GM19035 (cell line): ENCODE results near the gene PEAR1.

Experiments used
- ATAC-seq: cut with Tn5 transposase; IDR thresholded peaks from one replicate; pipeline ENCODE4 v1.9.1; 2021; ENCODE audit not compliant: unreplicated experiment

The PEAR1 gene

GRCh38 chr1:156899956-156900718 lies 6.6 kb downstream of the PEAR1 start:
- ATAC-seq, result no peak

- no peak for ATAC-seq
Measured at GRCh38 chr1:156900896-156901589, 7.5 kb downstream of the PEAR1 start.

- no peak for ATAC-seq
Measured at GRCh38 chr1:156901590-156901900, 8.0 kb downstream of the PEAR1 start.

GRCh38 chr1:156901966-156902915 lies 8.7 kb downstream of the PEAR1 start:
- no peak for ATAC-seq

- no peak for ATAC-seq
Measured at GRCh38 chr1:156903328-156904091, 10.0 kb downstream of the PEAR1 start.

- no peak for ATAC-seq
Measured at GRCh38 chr1:156904187-156904959, 10.9 kb downstream of the PEAR1 start.

- ATAC-seq, result no peak
Measured at GRCh38 chr1:156905176-156905575, 11.7 kb downstream of the PEAR1 start.

- no peak for ATAC-seq
Measured at GRCh38 chr1:156905651-156906050, 12.1 kb downstream of the PEAR1 start.

- no peak for ATAC-seq
Measured at GRCh38 chr1:156906206-156906906, 12.8 kb downstream of the PEAR1 start.

GRCh38 chr1:156908541-156908940 lies 15.0 kb downstream of the PEAR1 start:
- no peak for ATAC-seq

GRCh38 chr1:156908955-156909354 lies 15.4 kb downstream of the PEAR1 start:
- ATAC-seq, result no peak

- ATAC-seq, result no peak
Measured at GRCh38 chr1:156909671-156910070, 16.2 kb downstream of the PEAR1 start.

- no peak for ATAC-seq
Measured at GRCh38 chr1:156910309-156910782, 16.8 kb downstream of the PEAR1 start.

GRCh38 chr1:156911577-156912298 lies 18.2 kb downstream of the PEAR1 start:
- ATAC-seq, result no peak

GRCh38 chr1:156912310-156912709 lies 18.8 kb downstream of the PEAR1 start:
- no peak for ATAC-seq

GRCh38 chr1:156912861-156913808 lies 19.6 kb downstream of the PEAR1 start:
- no peak for ATAC-seq

- no peak for ATAC-seq
Measured at GRCh38 chr1:156913809-156914387, 20.4 kb downstream of the PEAR1 start.
